ENCODE data around the gene MICAL3.

MICAL3 gene

GRCh38 chr22:17972385-17973191, 51.8 kb downstream of the MICAL3 start:
- DNase-seq (ENCODE audit: low read depth in 2 of 2) = no peak

- DNase-seq (ENCODE audit: low read depth in 2 of 2) = no peak
Observed at GRCh38 chr22:17971711-17972110, 52.6 kb downstream of the MICAL3 start.

GRCh38 chr22:17970201-17970708, 54.1 kb downstream of the MICAL3 start:
- no peak for DNase-seq (ENCODE audit: low read depth in 2 of 2)

GRCh38 chr22:17969701-17970113, 54.7 kb downstream of the MICAL3 start:
- DNase-seq (ENCODE audit: low read depth in 2 of 2) = no peak

- DNase-seq (ENCODE audit: low read depth in 2 of 2) = no peak
Observed at GRCh38 chr22:17968126-17968525, 56.2 kb downstream of the MICAL3 start.

- no peak for DNase-seq (ENCODE audit: low read depth in 2 of 2)
Observed at GRCh38 chr22:17966403-17966717, 58.0 kb downstream of the MICAL3 start.

GRCh38 chr22:17965538-17966402, 58.6 kb downstream of the MICAL3 start:
- no peak for DNase-seq (ENCODE audit: low read depth in 2 of 2)

GRCh38 chr22:17964643-17965042, 59.7 kb downstream of the MICAL3 start:
- DNase-seq (ENCODE audit: low read depth in 2 of 2) = no peak

GRCh38 chr22:17964156-17964555, 60.2 kb downstream of the MICAL3 start:
- DNase-seq (ENCODE audit: low read depth in 2 of 2) = no peak

GRCh38 chr22:17963015-17963414, 61.3 kb downstream of the MICAL3 start:
- DNase-seq (ENCODE audit: low read depth in 2 of 2) = no peak

- DNase-seq (ENCODE audit: low read depth in 2 of 2) = no peak
Observed at GRCh38 chr22:17962168-17962567, 62.2 kb downstream of the MICAL3 start.

GRCh38 chr22:17961446-17961729, 63.0 kb downstream of the MICAL3 start:
- DNase-seq (ENCODE audit: low read depth in 2 of 2) = no peak

GRCh38 chr22:17960695-17961445, 63.5 kb downstream of the MICAL3 start:
- no peak for DNase-seq (ENCODE audit: low read depth in 2 of 2)

- no peak for DNase-seq (ENCODE audit: low read depth in 2 of 2)
Observed at GRCh38 chr22:17960011-17960410, 64.3 kb downstream of the MICAL3 start.

GRCh38 chr22:17958166-17958565, 66.2 kb downstream of the MICAL3 start:
- DNase-seq (ENCODE audit: low read depth in 2 of 2) = no peak

- no peak for DNase-seq (ENCODE audit: low read depth in 2 of 2)
Observed at GRCh38 chr22:17957693-17958092, 66.7 kb downstream of the MICAL3 start.

GRCh38 chr22:17957204-17957603, 67.2 kb downstream of the MICAL3 start:
- DNase-seq (ENCODE audit: low read depth in 2 of 2) = no peak

GRCh38 chr22:17956630-17957029, 67.7 kb downstream of the MICAL3 start:
- no peak for DNase-seq (ENCODE audit: low read depth in 2 of 2)

- DNase-seq (ENCODE audit: low read depth in 2 of 2) = no peak
Observed at GRCh38 chr22:17955590-17956379, 68.6 kb downstream of the MICAL3 start.

- DNase-seq (ENCODE audit: low read depth in 2 of 2) = no peak
Observed at GRCh38 chr22:17954860-17955587, 69.3 kb downstream of the MICAL3 start.

Data from stimulated activated CD4-positive, alpha-beta T cell treated with anti-CD3 and anti-CD28 coated beads, Interleukin-1b, Interleukin-23, amount 100 ng/mL, for 4 hours (primary cell).